SK-N-SH (cell line): ENCODE data around the gene PEX11G. TPM values are rescaled to one million over a fixed set of nuclear protein-coding genes. Genes with fewer than 3 reads are reported as not detected.

ENCODE experiments used
- CTCF ChIA-PET: fragments of 300-600, 350-600 bp; formaldehyde crosslinking; extraction: SDS; loops from one replicate; lab custom pipeline; 2021; lab: Yijun Ruan, JAX
- POLR2A ChIA-PET: fragments of 350-600 bp; sonication (Branson Sonifier 250); formaldehyde crosslinking; extraction: SDS; loops from one replicate; lab custom pipeline; 2020; ENCODE audit warnings: antibody characterized with exemption, inconsistent platforms; lab: Yijun Ruan, JAX
- DNase-seq: peaks from one replicate; pipeline ENCODE4 v3.0.0; 2012
- H2AFZ ChIP-seq: fragments of 200-600 bp; sonication (generic); 2 replicates; pipeline ENCODE4 v1.8.1; 2016; ENCODE audit warnings: antibody characterized with exemption, mild to moderate bottlenecking, low read depth
- H3F3A ChIP-seq: fragments of 200-600 bp; sonication (generic); replicated peaks from 2 replicates; pipeline ENCODE3; 2016; ENCODE audit warnings: antibody characterized with exemption, mild to moderate bottlenecking; ENCODE audit not compliant: insufficient read depth
- H3K27ac ChIP-seq, 2 experiments: fragments of 200-500 bp in 1 of 2; fragments of 200-600 bp in 1 of 2; sonication (Bioruptor generic) in 1 of 2; sonication (generic), shearing (Covaris generic) in 1 of 2; 2 replicates each; pipeline versions ENCODE4 v1.5.1 to v1.6.1; 2014 to 2016; ENCODE audit warnings: low read depth in 2 of 2, inconsistent platforms in 1 of 2, low read length in 1 of 2, mild to moderate bottlenecking in 1 of 2, mixed read lengths in 1 of 2
- H3K27me3 ChIP-seq: fragments of 200-600 bp; sonication (generic), shearing (Covaris generic); 2 replicates; pipeline ENCODE4 v1.6.1; 2016; ENCODE audit warnings: mixed run types; ENCODE audit not compliant: insufficient read depth
- H3K36me3 ChIP-seq, 2 experiments: fragments of 200-500 bp in 1 of 2; fragments of 200-600 bp in 1 of 2; sonication (Bioruptor generic) in 1 of 2; sonication (generic) in 1 of 2; replicated peaks in 1 of 2; 2 replicates each; pipeline versions ENCODE3 to v1.5.1; 2014 to 2016; ENCODE audit warnings: low read length in 1 of 2, mild to moderate bottlenecking in 1 of 2; ENCODE audit not compliant: insufficient read depth in 2 of 2, control insufficient read depth in 1 of 2
- H3K4me1 ChIP-seq, 2 experiments: fragments of 200-500 bp in 1 of 2; fragments of 200-600 bp in 1 of 2; sonication (Bioruptor generic) in 1 of 2; sonication (generic), shearing (Covaris generic) in 1 of 2; 2 replicates each; pipeline versions ENCODE4 v1.5.1 to v1.6.1; 2014 to 2016; ENCODE audit warnings: low read depth in 1 of 2, low read length in 1 of 2, mixed run types in 1 of 2; ENCODE audit not compliant: insufficient read depth in 2 of 2, control insufficient read depth in 1 of 2
- H3K4me2 ChIP-seq: fragments of 200-600 bp; sonication (generic), shearing (Covaris generic); 2 replicates; pipeline ENCODE4 v1.6.1; 2017; ENCODE audit warnings: mixed run types
- H3K4me3 ChIP-seq, 2 experiments: fragments of 200-500 bp in 1 of 2; fragments of 200-600 bp in 1 of 2; sonication (Bioruptor generic) in 1 of 2; sonication (generic), shearing (Covaris generic) in 1 of 2; 2 replicates each; pipeline versions ENCODE4 v1.5.1 to v1.8.1; 2014 to 2016; ENCODE audit warnings: low read depth in 2 of 2, inconsistent platforms in 1 of 2, low read length in 1 of 2, mild to moderate bottlenecking in 1 of 2, mixed read lengths in 1 of 2, moderate library complexity in 1 of 2
- H3K79me2 ChIP-seq: fragments of 200-600 bp; sonication (generic); 2 replicates; pipeline ENCODE4 v1.8.1; 2017; ENCODE audit warnings: mild to moderate bottlenecking; ENCODE audit not compliant: insufficient read depth
- H3K9ac ChIP-seq: fragments of 200-600 bp; sonication (generic); 2 replicates; pipeline ENCODE4 v1.6.1; 2017; ENCODE audit warnings: mixed run types
- H3K9me2 ChIP-seq: fragments of 200-600 bp; sonication (generic); 2 replicates; pipeline ENCODE4 v1.6.1; 2017; ENCODE audit warnings: mixed run types
- H3K9me3 ChIP-seq: fragments of 200-600 bp; sonication (generic); 2 replicates; pipeline ENCODE4 v1.6.1; 2017; ENCODE audit warnings: mixed run types, mild to moderate bottlenecking, moderate library complexity
- H4K20me1 ChIP-seq: fragments of 200-600 bp; sonication (generic); 2 replicates; pipeline ENCODE4 v1.6.1; 2017; ENCODE audit warnings: mild to moderate bottlenecking, mixed run types; ENCODE audit not compliant: insufficient read depth
- CHD2 ChIP-seq: fragments of 150-350 bp; IDR thresholded peaks from 2 replicates; pipeline ENCODE4 v1.6.1; 2018; ENCODE audit warnings: low read length; ENCODE audit not compliant: partially characterized antibody
- ELF1 ChIP-seq: IDR thresholded peaks from 2 replicates; pipeline ENCODE4 v1.4.0; 2012
- EP300 ChIP-seq, 2 experiments: IDR thresholded peaks; 2 replicates each; pipeline versions ENCODE4 v1.4.0 to v1.6.1; 2012; ENCODE audit warnings: borderline replicate concordance in 1 of 2, low read depth in 1 of 2, low read length in 1 of 2
- FOXJ3 ChIP-seq: sonication (generic); formaldehyde crosslinking; IDR thresholded peaks from 2 replicates; pipeline ENCODE4 v1.5.1; 2020; ENCODE audit warnings: mild to moderate bottlenecking, missing genetic modification reagents
- GABPA ChIP-seq: IDR thresholded peaks from 2 replicates; pipeline ENCODE4 v1.4.0; 2012; ENCODE audit warnings: low read depth, mild to moderate bottlenecking
- JUND ChIP-seq: IDR thresholded peaks from 2 replicates; pipeline ENCODE4 v1.4.0; 2012
- MEF2A ChIP-seq: IDR thresholded peaks from 2 replicates; pipeline ENCODE4 v1.4.0; 2012; ENCODE audit warnings: low read depth, borderline replicate concordance
- NFIC ChIP-seq: IDR thresholded peaks from 2 replicates; pipeline ENCODE4 v1.4.0; 2012; ENCODE audit warnings: borderline replicate concordance
- POLR2AphosphoS5 ChIP-seq: IDR thresholded peaks from 2 replicates; pipeline ENCODE4 v1.6.1; 2012; ENCODE audit warnings: low read depth, low read length
- RAD21 ChIP-seq: IDR thresholded peaks from 2 replicates; pipeline ENCODE4 v1.6.1; 2012; ENCODE audit warnings: mild to moderate bottlenecking, low read length
- RCOR1 ChIP-seq: fragments of 150-350 bp; IDR thresholded peaks from 2 replicates; pipeline ENCODE4 v1.6.1; 2017; ENCODE audit warnings: antibody characterized with exemption, low read length
- TCF12 ChIP-seq: IDR thresholded peaks from 2 replicates; pipeline ENCODE4 v1.4.0; 2012
- USF2 ChIP-seq: fragments of 150-350 bp; IDR thresholded peaks from 2 replicates; pipeline ENCODE4 v1.6.1; 2017; ENCODE audit warnings: antibody characterized with exemption, low read length, low read depth, borderline replicate concordance
- YY1 ChIP-seq: IDR thresholded peaks from 2 replicates; pipeline ENCODE4 v1.4.0; 2012; ENCODE audit warnings: low read depth, mild to moderate bottlenecking
- ZBTB33 ChIP-seq: IDR thresholded peaks from 2 replicates; pipeline ENCODE4 v1.4.0; 2012; ENCODE audit warnings: low read depth, borderline replicate concordance
- WGBS: methylation state at CpG from one replicate; pipeline ENCODE4 v1.1.6; 2017; ENCODE audit warnings: low lambda C conversion rate; 5-methylcytosine and 5-hydroxymethylcytosine counted together
- polyA plus RNA-seq, 3 experiments: library from polyadenylated mRNA; depleted of rRNA; stranded (reverse); fragments of >200 nt; gene quantifications; 2 replicates each; pipeline ENCODE4 v1.2.3, GENCODE V29; 2012

The PEX11G gene
- polyA plus RNA-seq, 1 of the 3 experiments (the other 2 are of a cell fraction) = 6.1 TPM

DNA sequence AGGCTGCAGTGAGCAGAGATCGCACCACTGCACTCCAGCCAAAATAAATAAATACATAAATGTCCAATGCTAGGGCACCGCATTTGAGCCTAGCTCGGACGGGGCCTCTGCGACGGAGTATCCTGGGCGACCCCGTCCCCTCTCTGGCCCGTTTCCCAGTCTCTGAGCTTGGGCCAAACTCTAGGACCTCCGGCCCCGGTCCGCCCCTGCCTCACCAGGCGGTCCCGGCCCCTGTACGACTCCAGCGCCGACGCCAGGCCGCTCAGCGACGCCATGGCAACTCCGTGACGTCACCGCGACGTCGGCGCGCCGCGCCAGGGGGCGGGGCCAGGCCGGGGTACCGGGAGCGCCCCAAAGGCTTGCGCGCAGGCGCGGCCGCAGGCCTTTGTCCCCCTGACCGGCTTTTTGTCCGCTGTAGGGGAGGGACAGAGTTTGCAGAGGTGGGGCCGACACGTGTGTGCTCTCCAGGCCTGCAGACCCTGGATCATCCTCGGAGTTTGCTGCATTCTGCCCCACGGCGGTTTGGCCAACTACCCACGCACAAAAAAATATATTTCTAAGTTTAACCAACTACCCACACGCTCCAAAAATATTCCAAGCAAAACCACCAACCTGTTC lies at the start of gene PEX11G (continued):
- TF ChIP-seq USF2 (no peak), MEF2A (no peak), NFIC (no peak), POLR2AphosphoS5 (peak; percentile 85), JUND (no peak), RCOR1 (no peak), YY1 (peak; percentile 77), ELF1 (no peak), RAD21 (no peak), TCF12 (no peak), EP300 (IDR thresholded peaks at IDR 0.05; ENCODE audit: borderline replicate concordance in 1 of 2, low read depth in 1 of 2, low read length in 1 of 2) (no peak), GABPA (no peak), CHD2 (peak; percentile 42)
- TF ChIP-seq, all 33 proteins: peak for 7

DNA sequence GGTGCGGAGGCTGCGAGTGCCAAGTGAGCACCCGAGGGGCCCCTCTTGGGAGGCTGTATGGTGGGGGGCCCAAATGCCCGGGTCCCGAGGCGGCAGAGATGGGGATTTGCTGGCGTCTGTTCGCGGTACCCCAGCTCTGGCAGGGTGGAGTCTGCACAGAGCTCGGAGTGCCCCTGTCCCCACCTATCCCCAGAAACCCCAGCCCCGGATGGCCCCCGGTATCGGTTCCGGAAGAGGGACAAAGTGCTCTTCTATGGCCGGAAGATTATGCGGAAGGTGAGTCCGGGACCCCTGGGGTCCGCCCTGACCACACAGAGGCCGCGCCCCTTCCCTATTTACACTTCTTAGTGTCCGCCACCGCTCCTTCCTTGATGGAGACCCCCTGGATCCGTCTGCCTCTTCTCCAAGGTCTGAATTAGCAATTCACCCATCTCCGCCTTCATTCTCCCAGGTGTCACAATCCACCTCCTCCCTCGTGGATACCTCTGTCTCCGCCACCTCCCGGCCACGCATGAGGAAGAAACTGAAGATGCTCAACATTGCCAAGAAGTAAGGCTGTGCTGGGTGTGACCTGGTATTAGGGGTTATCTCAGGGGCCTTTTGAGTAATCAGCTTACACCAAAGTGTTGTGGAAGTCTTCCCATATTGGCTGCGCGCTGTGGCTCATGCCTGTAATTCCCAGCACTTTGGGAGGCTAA lies 47.3 kb upstream of the PEX11G start:
- Histone ChIP-seq H3K4me2 (peak overlapping the region; percentile 94), H3K27ac (peak overlapping the region; percentile 17 to 87; a peak in 2 of 4 replicates), H2AFZ (peak overlapping the region; percentile 83; the same call in 1 of the 2 replicates), H3K4me1 (peaks cover 0 to 15% of the 10 kb centered on the region in 2 experiments; a peak in 2 of 4 replicates), H3K27me3 (no peaks in the 10 kb centered on the region), H3K9me2 (no peaks in the 10 kb centered on the region), H3K36me3 (peaks cover 16 to 19% of the 10 kb centered on the region in 2 experiments), H3K4me3 (peak overlapping the region; percentile 85 to 94), H3F3A (no peaks in the 10 kb centered on the region), H4K20me1 (no peaks in the 10 kb centered on the region), H3K79me2 (peaks cover 7% of the 10 kb centered on the region), H3K9me3 (no peaks in the 10 kb centered on the region), H3K9ac (peak overlapping the region; percentile 82)
- ChIA-PET POLR2A (interaction anchor here (0.9 to 2.4 kb wide), 2 partner anchors 13 to 42 kb away, joined by 3 to 7 read pairs; partner anchors contain the start of gene MCOLN1), CTCF (interaction anchor here (0.8 to 1.2 kb wide), 3 partner anchors 20 to 42 kb away, joined by 4 to 5 read pairs (median 5); partner anchors contain the start of gene ZNF358)
- DNase-seq = no peak
- no peak for TF ChIP-seq ZBTB33
- TF ChIP-seq FOXJ3 (CRISPR knock-in tag) = 0 out of 2 replicates have a peak, but pooled peaks have one; percentile 2
- 53% methylated on average over 16 of the region's 30 CpGs for WGBS
